GM21619 (cell line): ENCODE data around the gene APOA1.
"Not testable (repeated sequence)": the region's sequence is repeated elsewhere in the genome, so short reads cannot be mapped to it uniquely, and the experiment has no call there.

Experiments used
- ATAC-seq: cut with Tn5 transposase; IDR thresholded peaks from one replicate; pipeline ENCODE4 v1.9.1; 2021; ENCODE audit not compliant: unreplicated experiment

APOA1 gene

DNA sequence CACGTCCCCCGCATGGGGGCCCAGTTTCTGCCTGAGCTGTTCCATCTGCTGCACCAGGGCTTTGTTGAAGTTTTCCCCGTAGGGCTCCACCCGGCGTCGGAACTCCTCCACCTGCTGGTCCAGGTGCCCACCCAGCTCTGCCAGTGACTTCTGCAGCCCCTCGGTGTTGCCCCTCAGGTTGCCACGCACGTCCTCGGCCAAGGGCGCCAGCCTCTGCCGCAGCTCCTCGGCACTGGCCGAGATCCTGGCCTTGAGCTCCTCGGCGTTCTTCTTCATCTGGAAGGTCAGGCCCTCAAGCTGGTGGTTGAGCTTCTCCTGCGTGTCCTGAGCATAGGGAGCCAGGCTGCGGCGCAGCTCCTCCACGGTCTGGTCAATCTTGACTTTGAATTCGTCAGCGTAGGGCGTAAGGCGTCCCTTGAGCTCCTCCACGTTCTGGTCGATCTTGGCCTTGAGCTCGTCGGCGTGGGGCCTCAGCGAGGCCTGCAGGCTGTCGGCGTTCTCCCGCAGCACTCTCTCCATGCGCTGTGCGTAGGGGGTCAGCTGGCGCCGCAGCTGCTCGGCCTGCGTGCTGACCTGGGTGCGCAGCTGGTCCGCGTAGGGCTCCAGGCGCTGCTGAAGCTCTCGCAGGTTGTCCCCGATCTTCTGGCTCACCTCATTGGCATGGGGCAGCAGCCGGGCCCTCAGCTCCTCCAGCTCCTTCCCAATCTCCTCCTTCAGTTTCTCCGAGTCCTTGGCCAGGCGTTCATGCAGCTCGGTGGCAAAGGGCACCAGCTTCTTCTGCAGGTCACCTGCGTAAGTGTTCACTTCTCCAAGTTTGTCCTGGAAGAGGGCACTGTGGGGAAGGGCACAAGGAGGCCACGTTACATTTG lies 16.1 kb downstream of the APOA1 start:
- no peak for ATAC-seq

GRCh38 chr11:116819049-116819448 lies 18.4 kb downstream of the APOA1 start:
- ATAC-seq: no peak

- ATAC-seq: no peak
Measured at GRCh38 chr11:116814502-116814901, 22.9 kb downstream of the APOA1 start.

DNA sequence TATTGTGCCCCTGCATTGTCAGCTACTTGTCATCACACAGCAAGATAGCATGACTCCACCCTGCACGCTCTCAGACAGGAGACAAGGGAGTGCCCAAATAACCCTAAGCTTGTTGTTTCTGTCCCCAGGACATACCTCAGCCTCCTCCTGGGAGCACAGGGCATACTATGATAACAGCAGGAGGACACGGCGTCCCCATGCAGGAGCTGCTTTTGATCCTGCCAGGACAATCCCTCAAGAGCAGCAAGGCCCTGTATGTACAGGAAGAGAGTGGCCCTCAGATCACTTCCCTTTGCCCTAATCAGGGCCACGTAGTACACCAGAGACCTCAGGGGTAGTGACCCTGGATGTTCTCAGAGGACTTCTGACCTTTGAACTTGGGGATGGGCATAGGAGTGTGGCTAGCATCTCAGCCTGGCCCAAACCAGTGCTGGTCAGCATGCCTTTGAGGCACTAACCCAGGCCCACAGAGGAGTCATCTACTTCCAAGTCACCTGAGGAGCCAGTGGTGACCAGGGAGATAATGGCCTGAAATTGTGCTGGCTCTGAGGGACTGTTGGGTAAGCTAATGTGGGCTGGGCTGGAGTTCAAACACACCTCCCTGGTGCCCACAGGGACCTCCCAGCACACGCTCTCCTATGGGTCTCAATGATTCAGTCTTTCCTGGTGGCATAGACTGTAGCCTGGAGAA lies 23.5 kb downstream of the APOA1 start:
- ATAC-seq: no peak

GRCh38 chr11:116813170-116813569 lies 24.3 kb downstream of the APOA1 start:
- ATAC-seq: no peak

DNA sequence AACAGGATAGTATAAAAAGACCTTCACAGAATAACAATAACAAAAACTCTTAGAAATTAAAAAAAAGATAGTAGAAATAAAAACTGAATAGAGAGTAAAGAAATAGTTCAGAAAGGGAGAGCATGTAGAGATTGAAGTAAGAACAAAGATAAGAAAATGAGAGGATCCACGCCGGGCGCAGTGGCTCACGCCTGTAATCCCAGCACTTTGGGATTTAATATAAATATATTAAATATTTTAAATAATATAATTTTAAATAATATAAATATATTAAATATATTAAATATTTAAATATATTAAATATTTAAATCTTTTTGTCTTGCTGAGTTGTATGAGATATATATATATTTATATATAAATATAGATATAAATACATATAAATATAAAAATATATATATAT lies 25.3 kb downstream of the APOA1 start:
- ATAC-seq: no peak

DNA sequence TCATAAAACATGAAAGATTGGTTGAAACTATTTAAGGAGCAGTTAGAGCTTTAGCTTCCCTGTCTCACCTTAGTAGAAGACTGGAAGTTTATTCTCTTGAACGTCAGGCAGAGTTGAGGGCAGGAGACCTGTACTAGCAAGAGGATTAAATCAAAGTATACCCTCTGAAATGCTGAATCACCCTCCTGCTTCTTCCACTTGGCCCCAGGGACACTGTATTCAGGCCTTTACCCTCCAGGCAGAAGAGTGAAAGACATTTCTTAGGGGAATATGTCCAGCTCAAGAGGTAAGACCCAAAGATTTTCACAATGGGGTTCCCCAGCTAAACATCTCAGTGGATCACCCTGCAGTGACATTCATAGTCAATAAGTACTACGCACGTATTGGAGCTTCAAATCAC lies 26.2 kb downstream of the APOA1 start:
- ATAC-seq: no peak

DNA sequence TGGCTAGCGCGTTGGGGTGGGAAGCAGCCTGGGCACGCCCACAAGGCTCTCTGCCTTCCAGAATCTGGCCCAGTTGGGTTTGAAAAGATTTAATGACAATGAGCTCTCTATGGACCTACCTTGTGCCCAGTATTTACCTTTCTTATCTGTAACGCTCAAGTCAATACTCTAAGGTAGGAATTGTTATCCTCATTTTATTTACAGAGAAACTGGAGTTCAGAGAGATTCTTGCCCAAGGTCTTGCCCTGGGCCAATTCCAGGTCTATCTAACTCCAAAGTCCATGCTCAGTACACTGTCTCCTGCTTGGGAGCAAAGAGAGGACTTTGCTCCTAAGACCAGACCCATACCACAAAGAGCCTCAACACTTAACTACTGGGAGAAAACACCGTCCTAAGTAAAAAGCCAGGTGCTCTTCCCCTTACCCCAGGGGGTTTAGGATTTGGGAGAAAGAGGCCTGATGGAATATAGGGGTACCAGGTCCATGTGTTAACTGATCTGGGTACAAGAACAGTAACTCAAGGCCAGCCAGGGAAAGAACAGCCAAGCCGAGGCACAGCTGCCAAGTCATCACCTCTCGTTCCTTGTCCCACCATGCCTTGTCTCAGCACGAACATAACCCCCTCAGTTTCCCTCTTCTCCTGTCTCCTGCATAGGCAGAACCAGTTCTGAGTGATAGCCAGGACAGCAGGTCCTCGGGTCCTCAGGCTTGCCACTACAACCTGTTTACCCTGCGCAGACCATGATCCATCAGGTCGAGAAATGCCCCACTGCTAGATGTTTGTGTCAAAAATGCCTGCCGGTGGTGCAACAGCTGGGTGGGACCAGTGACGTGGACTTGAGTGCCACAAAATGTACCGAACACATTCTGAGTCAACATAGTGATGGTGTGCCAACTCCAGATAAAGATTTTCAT lies 28.9 kb downstream of the APOA1 start:
- ATAC-seq: no peak

- no peak for ATAC-seq
Measured at GRCh38 chr11:116807601-116808261, 29.7 kb downstream of the APOA1 start.

- no peak for ATAC-seq
Measured at GRCh38 chr11:116804001-116804400, 33.4 kb downstream of the APOA1 start.

DNA sequence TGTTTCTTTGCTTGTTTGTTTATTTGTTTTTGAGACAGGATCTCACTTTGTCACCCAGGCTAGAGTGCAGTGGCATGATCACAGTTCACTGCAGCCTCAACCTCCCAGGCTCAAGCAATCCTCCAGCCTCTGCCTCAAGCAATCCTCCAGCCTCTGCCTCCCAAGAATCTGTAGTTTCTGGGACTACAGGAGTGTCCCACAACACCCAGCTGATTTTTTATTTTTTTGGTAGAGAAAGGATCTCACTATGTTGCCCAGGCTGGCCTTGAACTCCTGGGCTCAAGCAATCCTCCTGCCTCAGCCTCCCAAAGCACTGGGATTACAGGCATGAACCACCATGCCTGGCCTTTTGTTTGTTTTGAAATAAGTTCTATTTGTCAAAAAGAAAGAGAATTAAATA lies 35.8 kb downstream of the APOA1 start:
- not testable (repeated sequence) for ATAC-seq

DNA sequence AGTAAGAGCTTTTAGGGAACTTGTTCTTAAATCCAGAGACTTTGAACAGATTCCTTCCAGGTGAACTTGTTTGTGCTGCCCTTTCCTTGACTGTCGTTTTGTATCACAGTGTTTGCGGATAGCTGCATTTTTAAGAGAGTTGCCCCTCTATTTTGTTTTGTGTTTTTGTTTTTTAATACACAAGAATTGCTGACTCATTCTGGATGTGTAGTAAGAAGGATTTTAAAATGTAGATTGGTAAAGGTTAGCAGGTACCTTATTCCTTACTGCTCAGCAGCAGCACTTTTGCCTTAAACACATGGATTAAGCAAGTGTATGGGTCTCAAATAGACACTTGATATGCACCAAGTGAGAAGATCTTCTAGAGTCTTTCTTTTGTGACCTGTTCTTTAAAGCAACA lies 36.8 kb downstream of the APOA1 start:
- ATAC-seq: no peak

DNA sequence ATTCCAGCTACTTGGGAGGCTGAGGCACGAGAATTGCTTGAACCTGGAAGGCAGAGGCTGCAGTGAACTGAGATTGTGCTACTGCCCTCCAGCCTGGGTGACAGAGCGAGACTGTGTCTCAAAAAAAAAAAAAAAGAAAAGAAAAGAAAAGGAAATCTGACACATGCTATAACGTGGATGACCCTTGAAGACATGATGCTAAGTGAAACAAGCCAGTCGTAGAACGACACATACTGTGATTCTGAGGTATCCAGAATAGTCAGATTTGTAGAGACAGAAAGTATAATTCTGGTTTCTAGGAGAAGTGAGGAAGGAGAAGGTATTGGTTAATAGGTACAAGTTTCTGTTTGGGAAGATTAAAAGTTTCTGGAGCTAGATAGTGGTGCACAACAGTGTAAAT lies 39.1 kb downstream of the APOA1 start:
- no peak for ATAC-seq

- ATAC-seq: no peak
Measured at GRCh38 chr11:116797816-116798215, 39.6 kb downstream of the APOA1 start.

DNA sequence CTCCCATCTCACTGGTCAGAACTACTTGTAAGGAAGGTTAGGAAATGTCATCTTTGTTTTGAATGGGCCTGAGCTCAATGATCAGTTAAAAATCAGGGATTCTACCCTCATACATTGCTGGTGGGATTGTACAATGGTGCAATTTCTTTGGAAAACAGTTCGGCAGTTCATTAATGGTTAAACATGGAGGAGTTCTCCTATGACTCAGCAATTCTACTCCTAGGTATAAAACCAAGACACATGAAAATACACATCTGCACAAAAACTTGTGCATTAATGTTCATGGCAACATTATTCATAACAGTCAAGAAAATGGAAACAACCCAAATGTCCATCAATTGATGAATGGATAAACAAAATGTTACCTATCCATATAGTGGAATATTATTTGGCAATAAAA lies 40.9 kb downstream of the APOA1 start:
- ATAC-seq: no peak

- ATAC-seq: no peak
Measured at GRCh38 chr11:116794851-116795250, 42.6 kb downstream of the APOA1 start.

DNA sequence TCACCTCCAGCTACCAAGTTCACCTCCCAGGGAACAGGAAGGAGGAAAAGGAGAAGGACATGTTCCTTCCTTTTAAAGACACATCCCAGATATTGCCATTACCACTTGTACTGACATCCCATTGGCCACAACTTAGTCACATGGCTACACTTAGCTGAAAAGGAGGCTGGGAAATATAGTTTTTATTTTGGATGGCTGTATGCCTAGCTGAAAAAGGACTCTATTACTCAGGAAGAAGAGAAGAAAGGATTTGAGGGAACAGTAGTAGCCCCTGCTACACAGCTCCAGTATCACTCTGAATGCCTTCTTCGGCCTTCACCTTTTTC lies 43.7 kb downstream of the APOA1 start:
- no peak for ATAC-seq

DNA sequence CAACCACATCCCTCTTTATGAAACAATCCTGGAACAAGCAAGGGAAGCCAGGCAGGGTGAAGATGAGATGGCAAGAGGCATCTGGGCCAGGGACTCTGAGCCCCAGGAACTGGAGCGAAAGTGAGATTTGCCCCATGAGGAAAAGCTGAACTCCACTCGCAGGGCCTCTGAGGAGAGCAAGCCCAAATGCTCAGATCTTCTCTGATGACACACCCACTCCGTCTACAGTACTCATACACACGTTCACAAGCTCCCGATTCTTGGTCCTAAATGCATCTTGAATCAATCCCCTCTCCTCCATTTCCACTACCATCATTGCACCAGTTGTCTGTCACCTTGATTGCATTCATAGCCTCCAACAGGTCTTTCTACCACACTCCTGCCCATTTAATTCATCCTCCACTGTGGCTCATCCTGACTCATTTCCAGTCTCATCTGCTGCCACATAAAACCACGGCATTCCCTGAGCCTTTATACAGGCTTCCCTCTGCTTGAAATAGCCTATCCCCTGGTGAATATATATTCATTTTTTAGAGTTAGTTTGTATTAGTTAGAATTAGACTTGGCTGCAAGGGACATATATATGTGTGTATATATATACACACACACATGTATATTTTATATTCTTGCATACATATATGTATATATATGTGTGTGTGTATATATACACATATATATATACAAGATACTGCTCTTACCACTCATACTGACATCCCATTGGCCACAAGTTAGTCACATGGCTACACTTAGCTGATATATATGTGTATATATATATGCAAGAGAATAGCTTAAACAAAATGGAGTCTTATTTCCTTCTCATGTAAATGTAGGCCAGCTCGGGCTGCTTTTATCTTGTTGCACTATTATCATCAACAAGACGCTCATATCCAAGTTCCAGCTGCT lies 44.3 kb downstream of the APOA1 start:
- no peak for ATAC-seq

DNA sequence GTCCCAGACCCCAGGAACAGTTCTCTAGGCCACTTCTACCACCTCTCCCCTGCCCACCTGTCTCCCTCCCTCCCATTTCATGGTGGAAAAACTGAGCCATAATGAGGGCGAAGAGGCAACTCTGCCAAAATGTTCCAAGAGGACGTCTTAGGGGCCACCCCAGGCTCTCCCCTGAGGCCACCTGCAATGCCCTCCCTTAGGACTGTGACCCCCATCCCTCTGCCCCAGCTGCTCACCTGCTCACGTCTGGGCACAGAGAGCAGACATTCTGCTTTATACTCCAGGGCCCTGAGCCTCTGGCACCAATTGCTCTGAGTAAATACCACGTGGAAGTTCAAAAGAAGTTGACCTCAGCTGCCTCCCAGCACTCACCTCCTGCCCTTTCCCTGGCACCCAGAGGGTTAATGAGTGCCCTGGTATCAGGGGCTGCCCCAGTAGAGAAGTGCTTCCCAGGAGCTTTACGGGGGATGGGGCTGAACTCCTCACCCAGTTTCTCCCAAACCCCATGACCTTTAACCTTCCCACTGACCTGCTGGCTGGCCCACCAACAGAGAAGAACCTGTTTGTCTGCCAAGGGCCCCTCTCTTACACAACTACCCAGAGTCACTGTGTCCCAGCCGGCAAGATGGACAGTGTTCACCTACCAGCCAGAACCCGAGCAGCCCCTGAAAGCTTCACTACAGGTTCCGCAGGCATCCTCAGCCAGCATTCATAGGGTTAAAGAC lies 45.1 kb downstream of the APOA1 start:
- no peak for ATAC-seq

DNA sequence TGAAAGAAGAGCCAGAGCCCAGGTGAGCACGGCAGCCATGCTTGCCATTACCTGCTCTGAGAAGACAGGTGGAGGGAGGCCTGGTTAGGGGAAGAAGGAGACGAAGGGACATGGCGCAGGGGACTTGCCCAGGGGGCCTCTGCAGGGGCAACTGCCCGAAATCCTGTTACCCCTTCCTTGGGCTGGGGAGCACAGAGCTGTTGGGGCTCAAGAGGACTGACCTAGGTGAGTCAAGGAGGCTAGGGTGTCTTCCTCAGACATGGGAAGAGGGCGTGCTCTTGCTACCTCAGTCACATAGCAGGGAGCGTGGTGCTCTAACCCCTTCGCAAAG lies 45.6 kb downstream of the APOA1 start, which contains the start of gene APOA5:
Gene APOA5 (minus strand): TSS at position 67 of the 331 bp plus-strand sequence. CDS start 19 bp downstream, at position 48.
- no peak for ATAC-seq
